GM23338 (cell line): ENCODE data around the gene MAP1LC3B. TPM values are rescaled to one million over a fixed set of nuclear protein-coding genes. Genes with fewer than 3 reads are reported as not detected.

Experiments
- ATAC-seq: fragments of 200-7000 bp; cut with Tn5 transposase; 3 replicates; pipeline ENCODE4 v1.9.1; 2020
- DNase-seq: peaks from one replicate; pipeline ENCODE4 v3.0.0-alpha.2; 2015; ENCODE audit warnings: low spot score
- H2AFZ ChIP-seq: fragments of 200-600 bp; sonication (generic); 2 replicates; pipeline ENCODE4 v1.8.0; 2016; ENCODE audit warnings: antibody characterized with exemption, mild to moderate bottlenecking, moderate library complexity
- H3F3A ChIP-seq: fragments of 200-600 bp; sonication (generic); replicated peaks from 2 replicates; pipeline ENCODE4 v1.8.0; 2017; ENCODE audit warnings: antibody characterized with exemption, mixed run types, low read depth
- H3K27ac ChIP-seq: fragments of 200-600 bp; sonication (generic); 2 replicates; pipeline ENCODE4 v1.6.1; 2016; ENCODE audit warnings: low read depth
- H3K27me3 ChIP-seq: fragments of 200-600 bp; sonication (generic); 2 replicates; pipeline ENCODE4 v1.8.0; 2016; ENCODE audit warnings: mild to moderate bottlenecking, mixed run types, moderate library complexity; ENCODE audit not compliant: insufficient read depth
- H3K36me3 ChIP-seq: fragments of 200-600 bp; sonication (generic); 2 replicates; pipeline ENCODE4 v1.8.0; 2016; ENCODE audit warnings: mild to moderate bottlenecking; ENCODE audit not compliant: insufficient read depth
- H3K4me1 ChIP-seq: fragments of 200-600 bp; sonication (generic); 2 replicates; pipeline ENCODE4 v1.8.0; 2016; ENCODE audit warnings: mild to moderate bottlenecking, moderate library complexity; ENCODE audit not compliant: insufficient read depth
- H3K4me2 ChIP-seq: fragments of 200-600 bp; sonication (generic); 2 replicates; pipeline ENCODE4 v1.7.1; 2017; ENCODE audit warnings: mixed run types
- H3K4me3 ChIP-seq: fragments of 200-600 bp; sonication (generic); 2 replicates; pipeline ENCODE4 v1.6.1; 2016; ENCODE audit warnings: mixed run types
- H3K79me2 ChIP-seq: fragments of 200-600 bp; sonication (generic); replicated peaks from 2 replicates; pipeline ENCODE4 v1.8.0; 2017; ENCODE audit warnings: mild to moderate bottlenecking; ENCODE audit not compliant: insufficient read depth
- H3K9me2 ChIP-seq: fragments of 200-600 bp; sonication (generic); 2 replicates; pipeline ENCODE4 v1.8.0; 2017; ENCODE audit not compliant: insufficient read depth
- H4K20me1 ChIP-seq: fragments of 200-600 bp; sonication (generic); replicated peaks from 2 replicates; pipeline ENCODE4 v1.8.0; 2017; ENCODE audit warnings: mild to moderate bottlenecking; ENCODE audit not compliant: insufficient read depth
- H3K27ac Mint-ChIP-seq: 2 replicates; pipeline ENCODE4 v1.8.0; 2020; ENCODE audit warnings: inconsistent platforms, mild to moderate bottlenecking, moderate library complexity, mixed read lengths
- H3K27me3 Mint-ChIP-seq: 3 replicates; pipeline ENCODE4 v1.8.0; 2022; ENCODE audit warnings: low read depth, mild to moderate bottlenecking, moderate library complexity, mixed read lengths, inconsistent platforms; ENCODE audit not compliant: insufficient read depth, poor library complexity
- H3K36me3 Mint-ChIP-seq: 3 replicates; pipeline ENCODE4 v1.8.0; 2021; ENCODE audit warnings: low read depth, mild to moderate bottlenecking, inconsistent platforms, moderate library complexity, mixed read lengths
- H3K4me1 Mint-ChIP-seq: 3 replicates; pipeline ENCODE4 v1.8.0; 2020; ENCODE audit warnings: mild to moderate bottlenecking, inconsistent platforms, mixed read lengths
- H3K4me3 Mint-ChIP-seq: 3 replicates; pipeline ENCODE4 v1.8.0; 2021; ENCODE audit warnings: moderate library complexity, mild to moderate bottlenecking, inconsistent platforms, mixed read lengths
- H3K9me3 Mint-ChIP-seq: 3 replicates; pipeline ENCODE4 v1.8.0; 2020; ENCODE audit warnings: moderate library complexity, mild to moderate bottlenecking, inconsistent platforms, mixed read lengths
- ETS1 ChIP-seq: IDR thresholded peaks from 2 replicates; pipeline ENCODE4 v1.6.1; 2016; ENCODE audit warnings: antibody characterized with exemption
- EZH2phosphoT487 ChIP-seq: fragments of 200-600 bp; sonication (generic); IDR thresholded peaks from one replicate; pipeline ENCODE4 v1.8.1; 2018; ENCODE audit warnings: antibody characterized with exemption; ENCODE audit not compliant: unreplicated experiment
- ZNF114 ChIP-seq: fragments of 250-450 bp; sonication (Bioruptor Pico); IDR thresholded peaks from 2 replicates; pipeline ENCODE4 v1.5.0; 2020; ENCODE audit warnings: mild to moderate bottlenecking, moderate library complexity
- polyA plus RNA-seq: library from polyadenylated mRNA; unstranded; fragments of >200 nt; fragmentation: Nextera tagmentation; extraction: Ambion mirVana; gene quantifications from 2 replicates; pipeline ENCODE4 v1.2.1, GENCODE V29; 2016
- total RNA-seq: library from RNA; depleted of rRNA; stranded (reverse); fragments of >200 nt; shearing (Covaris generic); gene quantifications from 2 replicates; pipeline ENCODE4 v1.2.3, GENCODE V29; 2014
- TF ChIP-seq, protein P1 (sequence below): IDR thresholded peaks from one replicate; pipeline ENCODE4 v1.6.1; 2018; ENCODE audit warnings: antibody characterized with exemption; ENCODE audit not compliant: unreplicated experiment

The MAP1LC3B gene
- total and polyA plus RNA-seq, 2 experiments from 2014 or later = 35.9 to 80.2 TPM

DNA sequence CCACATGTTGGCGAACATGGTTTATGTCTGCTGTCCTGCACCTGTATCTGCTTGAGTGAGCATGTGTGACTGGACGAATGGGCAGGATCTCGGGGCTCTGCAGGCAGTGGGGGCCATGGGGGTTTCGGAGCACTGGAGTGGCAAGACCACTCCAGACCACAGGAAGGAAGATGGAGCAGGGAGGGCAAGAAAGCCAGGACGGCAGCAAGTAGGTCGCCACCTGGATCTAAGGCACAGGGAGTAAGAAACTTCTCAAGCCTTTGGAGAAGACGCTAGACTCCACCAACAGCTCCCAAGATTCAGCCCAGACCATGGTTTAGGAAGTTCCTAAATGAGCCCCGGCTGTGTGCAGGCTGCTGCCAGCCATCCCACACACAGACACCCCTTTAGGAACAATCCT lies 42.1 kb upstream of the MAP1LC3B start:
- no peak for DNase-seq
- peaks cover 11% of the 10 kb centered on the region; the same call in 1 of the 2 replicates for H4K20me1 ChIP-seq

GRCh38 chr16:87350681-87351319 lies 41.3 kb upstream of the MAP1LC3B start:
- Mint-ChIP-seq H3K9me3 (no peaks in the 10 kb centered on the region; the same call in 2 of the 3 replicates), H3K4me1 (peaks cover 4% of the 10 kb centered on the region; the same call in 2 of the 3 replicates), H3K4me3 (no peak overlapping the region), H3K36me3 (peaks cover 3% of the 10 kb centered on the region; the same call in 1 of the 3 replicates), H3K27ac (peak overlapping the region; percentile 39; the same call in 1 of the 2 replicates), H3K27me3 (peaks cover 5% of the 10 kb centered on the region)
- ATAC-seq (no peak), DNase-seq (no peak)
- H3K9me2 ChIP-seq = no peaks in the 10 kb centered on the region
- no peaks in the 10 kb centered on the region for H3K4me1 ChIP-seq
- H3K4me2 ChIP-seq = no peak overlapping the region
- no peak overlapping the region for H3K4me3 ChIP-seq
- H3F3A ChIP-seq = no peaks in the 10 kb centered on the region
- peaks cover 11% of the 10 kb centered on the region; the same call in 1 of the 2 replicates for H4K20me1 ChIP-seq
- H3K27me3 ChIP-seq = no peaks in the 10 kb centered on the region
- TF ChIP-seq, protein P1, sequence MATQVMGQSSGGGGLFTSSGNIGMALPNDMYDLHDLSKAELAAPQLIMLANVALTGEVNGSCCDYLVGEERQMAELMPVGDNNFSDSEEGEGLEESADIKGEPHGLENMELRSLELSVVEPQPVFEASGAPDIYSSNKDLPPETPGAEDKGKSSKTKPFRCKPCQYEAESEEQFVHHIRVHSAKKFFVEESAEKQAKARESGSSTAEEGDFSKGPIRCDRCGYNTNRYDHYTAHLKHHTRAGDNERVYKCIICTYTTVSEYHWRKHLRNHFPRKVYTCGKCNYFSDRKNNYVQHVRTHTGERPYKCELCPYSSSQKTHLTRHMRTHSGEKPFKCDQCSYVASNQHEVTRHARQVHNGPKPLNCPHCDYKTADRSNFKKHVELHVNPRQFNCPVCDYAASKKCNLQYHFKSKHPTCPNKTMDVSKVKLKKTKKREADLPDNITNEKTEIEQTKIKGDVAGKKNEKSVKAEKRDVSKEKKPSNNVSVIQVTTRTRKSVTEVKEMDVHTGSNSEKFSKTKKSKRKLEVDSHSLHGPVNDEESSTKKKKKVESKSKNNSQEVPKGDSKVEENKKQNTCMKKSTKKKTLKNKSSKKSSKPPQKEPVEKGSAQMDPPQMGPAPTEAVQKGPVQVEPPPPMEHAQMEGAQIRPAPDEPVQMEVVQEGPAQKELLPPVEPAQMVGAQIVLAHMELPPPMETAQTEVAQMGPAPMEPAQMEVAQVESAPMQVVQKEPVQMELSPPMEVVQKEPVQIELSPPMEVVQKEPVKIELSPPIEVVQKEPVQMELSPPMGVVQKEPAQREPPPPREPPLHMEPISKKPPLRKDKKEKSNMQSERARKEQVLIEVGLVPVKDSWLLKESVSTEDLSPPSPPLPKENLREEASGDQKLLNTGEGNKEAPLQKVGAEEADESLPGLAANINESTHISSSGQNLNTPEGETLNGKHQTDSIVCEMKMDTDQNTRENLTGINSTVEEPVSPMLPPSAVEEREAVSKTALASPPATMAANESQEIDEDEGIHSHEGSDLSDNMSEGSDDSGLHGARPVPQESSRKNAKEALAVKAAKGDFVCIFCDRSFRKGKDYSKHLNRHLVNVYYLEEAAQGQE = no peak
- peaks cover 12% of the 10 kb centered on the region; the same call in 1 of the 2 replicates for H3K79me2 ChIP-seq
- H3K27ac ChIP-seq = no peak overlapping the region
- no peak overlapping the region for H2AFZ ChIP-seq
- H3K36me3 ChIP-seq = no peaks in the 10 kb centered on the region; the same call in 1 of the 2 replicates

More for the DNA sequence above, 42.1 kb upstream of the MAP1LC3B start:
- H3K79me2 ChIP-seq = peaks cover 12% of the 10 kb centered on the region; the same call in 1 of the 2 replicates
- no peak overlapping the region for H3K27ac ChIP-seq
- no peaks in the 10 kb centered on the region for H3K27me3 ChIP-seq
- H3K4me2 ChIP-seq = no peak overlapping the region
- Mint-ChIP-seq H3K36me3 (peaks cover 7% of the 10 kb centered on the region), H3K27ac (no peak overlapping the region), H3K27me3 (peaks cover 9% of the 10 kb centered on the region), H3K9me3 (no peaks in the 10 kb centered on the region; the same call in 2 of the 3 replicates), H3K4me1 (peaks cover 10% of the 10 kb centered on the region), H3K4me3 (no peak overlapping the region)
- no peaks in the 10 kb centered on the region for H3K9me2 ChIP-seq
- no peaks in the 10 kb centered on the region; the same call in 1 of the 2 replicates for H3K36me3 ChIP-seq
- no peaks in the 10 kb centered on the region for H3K4me1 ChIP-seq
- H3K4me3 ChIP-seq = no peak overlapping the region
- H3F3A ChIP-seq = no peaks in the 10 kb centered on the region
- TF ChIP-seq, protein P1 = no peak
- TF ChIP-seq EZH2phosphoT487 (no peak), ETS1 (no peak), ZNF114 (CRISPR knock-in tag) (no peak)
- no peak for ATAC-seq
- no peak overlapping the region for H2AFZ ChIP-seq
